HG02970 (cell line): ENCODE measurements around the gene PAM.

Experiments
- ATAC-seq: cut with Tn5 transposase; IDR thresholded peaks from one replicate; pipeline ENCODE4 v1.9.1; 2021; ENCODE audit warnings: mild to moderate bottlenecking, moderate library complexity, moderate number of reproducible peaks; ENCODE audit not compliant: unreplicated experiment, low FRiP score

The PAM gene

DNA sequence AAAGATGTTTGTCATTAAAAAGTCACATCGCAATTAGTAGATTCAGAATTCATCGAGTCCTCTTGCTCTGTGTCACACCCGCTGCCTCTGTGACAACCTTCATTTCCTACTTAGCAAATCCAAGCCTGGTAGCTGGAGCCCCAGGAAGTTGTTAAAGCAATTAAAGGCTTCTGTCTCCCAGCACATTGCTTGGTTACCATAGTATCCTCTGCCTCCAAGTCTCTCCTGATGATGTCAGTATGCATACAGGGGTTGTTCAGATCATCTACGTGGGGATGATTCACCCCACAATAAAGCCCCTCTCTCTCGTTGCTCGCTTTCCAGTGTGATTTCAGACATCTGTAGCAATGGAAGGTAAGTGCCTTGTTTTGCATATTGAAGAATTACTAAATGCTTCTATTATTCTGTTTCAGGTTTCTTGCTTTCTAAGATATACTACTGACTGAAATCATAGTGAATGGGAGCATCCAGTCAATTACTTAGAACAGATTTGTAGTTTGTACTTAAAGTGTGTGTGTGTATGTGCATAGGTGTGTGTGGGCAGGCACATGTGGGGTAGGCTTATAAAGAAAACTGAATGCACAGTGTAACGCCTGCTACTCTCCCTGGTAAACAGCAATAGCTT is 52.9 kb downstream of the PAM start:
- ATAC-seq, result no peak

DNA sequence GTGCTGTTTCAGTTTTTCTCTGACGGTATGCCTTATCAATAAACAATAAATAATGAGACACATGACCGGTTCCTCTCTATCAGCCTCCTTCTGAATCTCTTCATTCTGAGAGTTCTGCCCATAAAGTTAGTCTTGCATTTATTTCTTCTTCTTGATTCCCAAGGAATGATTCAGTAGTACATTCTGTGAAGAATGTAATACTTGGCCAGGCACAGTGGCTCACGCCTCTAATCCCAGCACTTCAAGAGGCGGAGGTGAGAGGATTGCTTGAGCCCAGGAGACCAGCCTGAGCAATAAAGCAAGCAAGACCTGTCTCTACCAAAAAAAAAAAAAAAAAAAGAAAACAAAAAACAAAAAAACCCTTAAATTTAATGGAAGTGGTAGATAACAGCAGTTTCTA is 53.9 kb downstream of the PAM start:
- ATAC-seq, result no peak

DNA sequence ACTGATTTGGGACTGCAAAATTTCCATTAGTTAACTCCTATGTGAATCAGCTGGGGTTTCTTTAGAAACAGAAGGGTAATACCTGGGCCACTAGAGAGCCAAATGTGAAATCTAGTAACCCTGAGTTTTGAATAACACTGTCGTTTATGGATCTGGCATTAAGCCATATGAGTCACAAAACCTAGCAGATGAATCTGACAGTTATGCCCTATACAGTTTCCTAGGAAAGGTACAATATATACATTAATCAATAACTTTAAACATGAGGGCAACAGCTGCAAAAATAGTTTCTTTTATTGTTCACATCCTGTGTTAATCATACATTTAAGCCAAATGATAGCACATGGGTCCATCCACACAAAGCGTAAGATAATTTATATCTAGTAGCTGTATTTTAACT is 56.9 kb downstream of the PAM start:
- no peak for ATAC-seq

DNA sequence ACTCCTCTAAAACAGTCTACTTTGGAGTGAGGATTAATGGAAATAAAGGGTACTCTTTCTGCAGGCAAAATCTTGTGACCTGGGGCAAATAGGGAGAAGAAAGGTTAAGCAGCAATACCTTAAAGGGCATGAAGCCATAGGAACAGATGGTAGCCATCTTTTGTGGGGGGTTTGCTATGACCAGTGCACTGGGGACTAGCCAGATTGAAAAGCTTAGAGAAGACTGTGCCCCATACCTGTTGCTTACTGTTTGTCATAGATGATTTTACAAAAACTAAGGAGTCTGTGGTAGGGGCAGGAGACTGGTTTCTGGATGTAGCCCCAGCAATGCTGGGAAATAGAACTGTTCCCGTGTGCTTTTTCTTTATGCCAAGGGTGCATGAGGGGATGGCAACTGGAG is 58.6 kb downstream of the PAM start:
- no peak for ATAC-seq

DNA sequence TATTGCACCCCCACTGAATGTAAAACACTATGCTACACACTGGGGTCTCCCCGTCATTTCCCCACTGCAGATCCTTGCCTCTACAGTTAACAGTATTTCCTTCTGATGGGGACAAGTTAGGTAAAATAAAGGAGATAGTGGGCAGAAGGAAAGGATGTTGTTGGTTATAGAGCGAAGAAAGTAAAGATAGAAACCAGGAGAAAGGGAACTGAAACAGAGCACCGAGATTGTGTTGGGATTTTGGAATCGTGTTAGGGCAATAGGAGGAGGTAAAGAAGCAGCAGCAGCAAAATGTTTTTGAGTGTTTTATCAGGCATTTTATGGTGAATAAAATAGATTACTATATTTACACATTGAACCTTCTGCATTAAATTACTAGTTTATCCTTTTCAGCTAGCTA is 60.0 kb downstream of the PAM start:
- no peak for ATAC-seq

DNA sequence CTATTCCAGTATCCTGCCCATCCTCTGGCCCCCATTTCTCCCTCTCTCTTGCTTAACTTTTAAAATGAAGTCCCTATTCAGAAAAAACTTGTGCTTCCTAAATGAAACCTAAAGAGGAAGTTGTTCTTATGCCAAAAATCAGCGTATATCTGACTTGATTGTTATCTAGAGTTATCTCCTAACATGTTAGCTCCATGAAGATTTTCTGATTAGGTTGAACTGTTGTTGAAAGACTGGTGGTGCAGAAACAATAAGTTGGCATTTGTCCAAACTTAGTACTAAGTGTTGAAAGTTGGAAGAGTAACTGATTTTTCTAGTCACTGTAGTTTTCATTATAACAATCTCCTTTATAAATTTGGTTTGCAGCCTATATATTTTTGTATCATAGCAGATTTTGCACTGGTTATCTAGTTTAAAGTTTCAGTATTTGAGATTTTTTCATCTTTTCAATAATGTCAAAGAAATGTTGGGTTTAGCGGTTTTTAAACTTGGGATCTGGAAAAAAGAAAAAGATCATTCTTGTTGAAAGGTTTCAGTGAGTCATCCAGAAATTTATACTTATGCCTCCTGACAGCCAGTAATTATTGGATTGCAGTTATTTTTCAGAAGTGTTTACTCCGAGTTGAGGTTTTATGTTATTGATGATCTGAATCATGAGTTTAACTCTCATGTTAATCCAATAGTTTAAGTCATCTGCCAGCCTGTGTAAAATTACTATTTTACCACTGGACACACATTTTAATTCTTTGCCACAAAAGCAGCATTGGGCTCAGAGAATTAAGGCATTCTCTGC is 60.6 kb downstream of the PAM start:
- ATAC-seq, result no peak

DNA sequence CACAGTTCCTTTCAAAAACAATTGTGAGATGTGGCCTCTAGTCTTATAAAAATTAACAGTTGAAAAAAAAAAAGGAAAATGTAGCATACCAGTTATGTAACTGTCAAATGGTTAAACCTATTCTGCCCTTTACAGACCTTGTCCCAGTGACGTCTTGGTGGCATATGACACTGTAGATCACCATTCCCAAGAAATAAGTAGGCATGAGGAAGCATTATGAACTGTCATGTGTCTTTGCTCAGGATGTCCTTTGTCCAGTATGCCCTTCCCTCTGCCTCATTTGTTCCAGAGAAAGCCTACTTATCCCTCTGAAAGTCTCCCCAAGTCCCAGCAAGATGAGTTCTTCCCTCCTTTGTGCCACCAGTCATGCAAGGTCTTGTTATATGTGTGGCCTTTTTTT is 63.2 kb downstream of the PAM start:
- ATAC-seq, result no peak

DNA sequence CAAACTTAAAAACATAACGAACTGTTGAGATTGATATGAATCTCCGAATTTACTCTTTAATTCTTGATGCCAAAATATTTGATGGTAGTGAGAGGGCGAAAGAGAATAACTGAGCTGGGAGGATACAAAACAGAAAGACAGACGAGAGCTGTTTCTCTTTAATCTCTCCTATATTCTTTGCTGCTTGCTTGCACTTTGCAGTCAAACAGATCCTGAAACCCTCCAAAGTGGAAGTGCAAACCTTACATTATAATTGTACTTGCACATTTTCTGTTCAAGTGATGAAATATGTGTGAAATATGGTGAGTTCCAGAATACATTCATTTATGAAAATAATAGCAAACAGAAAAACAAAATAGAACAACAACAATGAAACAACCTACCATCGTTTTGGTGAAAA is 63.8 kb downstream of the PAM start:
- ATAC-seq, result no peak

DNA sequence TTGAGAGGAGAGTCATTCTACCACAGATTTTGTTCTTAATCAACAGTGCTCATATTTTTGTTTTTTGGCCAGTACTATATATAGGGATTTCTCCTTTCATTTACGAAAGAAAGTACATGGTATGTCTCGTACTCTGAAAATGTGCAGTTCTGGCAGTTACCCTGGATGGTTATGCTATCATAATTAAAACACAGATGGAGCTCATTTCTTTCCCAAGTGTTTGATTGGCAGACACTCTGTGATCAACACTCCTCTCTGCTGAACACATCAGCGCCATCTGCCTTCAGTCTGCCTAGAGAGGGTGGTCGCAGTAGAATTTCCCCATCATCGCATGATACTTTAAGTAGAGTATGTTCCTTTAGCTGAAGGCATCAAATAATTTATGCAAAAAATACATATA is 64.5 kb downstream of the PAM start:
- no peak for ATAC-seq

DNA sequence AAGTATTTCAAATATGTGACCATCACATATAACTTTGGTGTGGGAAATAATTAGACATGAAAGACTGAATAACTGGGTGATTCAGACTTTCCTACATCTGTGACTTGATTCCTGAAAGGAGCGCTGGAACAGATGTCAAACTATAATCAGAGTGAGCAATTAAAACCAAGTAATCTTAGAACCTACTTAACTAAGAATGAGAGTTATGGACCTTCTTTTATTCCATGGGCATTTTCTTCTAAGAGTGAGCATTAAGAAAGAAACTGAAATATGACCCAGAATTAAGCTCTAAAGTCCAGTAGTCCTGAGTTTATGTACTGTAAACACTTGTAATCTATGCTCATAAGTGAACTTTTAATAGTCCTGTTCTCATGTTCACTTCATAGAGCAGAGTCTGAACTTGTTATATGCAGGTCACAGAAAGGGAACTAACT is 68.4 kb downstream of the PAM start:
- no peak for ATAC-seq

DNA sequence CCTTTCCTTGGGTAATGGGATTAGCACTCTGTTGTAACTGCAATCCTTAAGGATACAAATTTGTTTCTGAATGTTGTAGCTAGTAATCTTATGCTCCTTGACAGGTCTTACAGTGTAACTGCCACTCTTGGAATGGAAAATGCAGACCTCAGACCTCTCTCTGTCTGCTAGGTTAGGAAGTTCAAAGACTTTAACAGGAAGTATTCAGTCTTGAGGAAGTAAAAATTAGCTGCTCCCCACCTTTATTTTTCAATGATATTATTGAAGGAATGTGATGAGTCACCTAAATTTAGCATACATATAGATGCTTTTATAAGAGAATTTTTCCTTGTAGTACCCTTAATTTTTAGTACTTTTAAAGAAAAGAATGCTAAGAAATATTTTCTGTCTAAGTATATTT is 71.5 kb downstream of the PAM start:
- no peak for ATAC-seq

DNA sequence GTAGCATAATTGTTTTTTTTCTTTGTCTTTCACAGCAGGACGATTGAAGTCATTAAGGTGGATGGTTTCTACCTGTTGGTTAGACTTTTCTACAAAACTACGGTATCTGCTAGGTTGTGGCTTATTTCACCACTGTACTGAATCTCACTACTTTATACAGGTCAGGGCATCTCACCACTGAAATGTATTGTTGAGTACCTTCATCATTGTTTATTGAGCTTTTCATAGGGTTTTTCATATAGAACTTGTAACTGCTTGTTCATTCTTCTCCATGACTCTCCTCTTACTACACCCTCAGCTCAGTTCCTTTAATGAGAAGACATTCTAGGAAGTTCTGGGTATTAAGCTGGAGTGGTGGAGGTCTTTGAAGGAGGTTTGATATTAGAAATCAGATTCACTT is 75.1 kb downstream of the PAM start:
- no peak for ATAC-seq

DNA sequence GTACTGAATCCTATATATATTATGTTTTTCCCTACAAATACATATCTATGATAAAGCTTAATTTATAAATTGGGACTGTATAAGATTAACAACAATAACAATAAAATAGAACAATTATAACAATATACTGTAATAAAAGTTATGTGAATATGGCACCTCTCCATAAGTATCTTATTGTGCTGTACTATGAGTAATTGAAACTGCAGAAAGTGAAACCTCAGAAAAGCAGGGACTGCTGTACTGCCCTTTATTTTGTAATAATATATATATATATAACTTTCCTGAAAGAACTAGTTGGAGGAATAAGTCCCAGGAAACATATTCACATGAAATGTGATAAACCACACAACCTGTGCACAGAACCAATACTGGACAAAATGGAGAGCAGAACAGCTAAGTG is 77.3 kb downstream of the PAM start:
- no peak for ATAC-seq

DNA sequence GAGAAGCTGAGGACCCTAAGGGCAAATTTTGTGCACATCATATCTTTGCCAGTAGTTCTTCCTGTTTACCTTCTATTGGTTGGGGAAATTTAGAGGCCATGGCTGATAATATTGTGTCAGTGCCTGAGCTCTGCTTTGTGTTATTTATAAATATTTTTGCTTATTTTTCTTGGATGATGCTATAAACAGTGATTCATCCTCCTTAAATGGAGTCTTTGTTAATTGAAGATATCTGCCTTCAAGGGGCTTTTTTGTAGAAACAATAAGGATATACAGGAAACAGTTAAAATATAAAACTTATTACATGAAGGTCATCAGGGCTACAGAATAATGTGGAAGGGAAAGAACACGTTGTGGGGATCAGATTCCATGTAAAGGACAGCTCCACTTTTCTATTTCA is 78.0 kb downstream of the PAM start:
- no peak for ATAC-seq

DNA sequence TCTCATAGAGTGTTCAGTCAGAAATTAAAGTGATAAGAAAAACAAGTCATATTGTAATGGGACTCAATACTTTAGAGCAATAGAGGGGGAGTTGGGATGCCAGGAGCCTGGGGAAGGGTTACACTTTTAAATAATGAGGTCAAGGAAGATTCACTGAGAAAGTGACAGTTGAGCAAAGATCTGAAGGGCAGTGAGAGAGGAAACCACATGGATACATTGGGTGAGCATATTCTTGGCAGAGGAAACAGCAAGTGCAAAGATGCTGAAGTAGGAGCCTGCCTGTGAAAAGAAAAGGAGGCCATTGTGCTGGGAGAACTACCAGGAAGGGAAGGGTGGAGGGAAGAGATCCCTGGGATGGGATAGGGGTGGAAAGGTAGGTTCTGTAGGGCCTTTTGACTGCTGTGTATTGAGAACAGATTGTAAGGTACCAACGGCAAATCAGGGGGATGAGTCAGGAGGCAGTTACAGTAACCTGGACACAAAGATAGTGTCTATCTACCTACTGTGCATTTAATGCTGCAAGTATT is 79.4 kb downstream of the PAM start:
- ATAC-seq, result no peak

DNA sequence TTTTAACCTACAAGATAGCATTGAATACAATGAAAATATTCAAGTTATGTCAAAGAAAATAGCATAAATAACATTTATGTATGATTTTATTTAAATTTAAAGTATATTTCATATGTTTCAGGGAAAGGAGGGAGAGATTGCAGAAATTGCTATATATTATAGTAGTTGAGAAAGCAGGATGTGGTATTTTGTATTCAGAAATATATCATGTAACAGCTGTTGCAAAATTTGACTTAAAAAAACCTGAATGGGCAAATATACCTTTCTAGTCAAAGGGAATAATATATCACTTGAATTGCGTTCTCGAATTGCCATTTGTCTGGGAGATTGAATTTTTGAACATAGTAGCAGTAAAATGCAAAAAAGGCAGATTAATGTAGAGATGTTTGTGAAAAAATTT is 80.6 kb downstream of the PAM start:
- ATAC-seq, result no peak

DNA sequence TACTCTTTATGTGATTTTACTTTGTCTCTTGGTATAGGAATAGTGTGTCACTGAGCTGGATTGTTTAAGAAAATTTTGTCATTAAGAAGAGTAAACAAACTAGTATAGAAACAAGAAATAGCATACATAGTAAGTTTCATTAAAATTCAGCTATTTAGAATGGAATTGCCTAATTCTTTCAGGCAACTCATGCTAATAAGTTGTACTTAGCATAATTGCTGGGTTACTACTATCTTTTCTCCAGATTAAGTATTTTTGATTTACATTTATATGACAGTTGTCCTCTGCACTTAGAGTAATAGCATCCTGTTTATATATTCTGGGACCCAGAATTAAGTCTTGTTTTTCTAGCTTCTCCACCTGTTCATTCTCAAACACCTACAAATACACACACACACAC is 85.9 kb downstream of the PAM start:
- ATAC-seq, result no peak

DNA sequence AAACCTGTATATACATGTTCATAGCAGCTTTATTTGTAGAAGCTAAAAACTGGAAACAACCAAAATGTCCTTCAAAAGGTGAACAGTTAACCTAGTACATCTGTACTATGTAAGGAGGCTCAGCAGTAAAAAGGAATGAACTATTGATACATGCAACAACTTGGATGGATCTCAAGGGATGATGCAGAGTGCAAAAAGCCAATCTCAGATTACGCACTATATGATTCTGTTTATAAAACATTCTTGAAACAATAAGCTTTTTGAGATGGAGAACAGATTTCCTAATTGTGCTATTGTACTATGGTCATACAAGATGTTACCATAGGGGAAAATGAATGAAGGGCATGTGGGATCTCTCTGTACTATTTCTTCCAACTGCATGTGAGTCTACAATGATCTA is 88.9 kb downstream of the PAM start:
- no peak for ATAC-seq

DNA sequence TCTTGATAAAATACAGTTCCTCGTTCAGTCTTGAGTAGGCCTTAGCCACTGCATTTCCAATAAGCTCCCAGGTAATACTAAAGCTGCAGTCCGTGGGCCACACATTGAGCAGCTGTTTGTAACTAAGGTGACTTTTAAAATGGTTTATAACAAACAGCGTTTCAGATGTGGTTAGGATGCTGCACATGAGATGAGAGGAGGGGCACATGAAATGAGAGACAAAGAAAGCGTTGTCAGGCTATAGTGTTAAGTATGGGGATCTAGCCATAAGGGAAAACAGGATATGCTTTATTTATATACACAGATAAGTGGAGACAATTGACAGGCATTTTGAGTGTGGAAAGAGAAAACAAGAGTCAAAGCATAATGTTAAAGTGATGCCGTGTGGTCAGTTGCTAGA is 89.9 kb downstream of the PAM start:
- ATAC-seq, result no peak

DNA sequence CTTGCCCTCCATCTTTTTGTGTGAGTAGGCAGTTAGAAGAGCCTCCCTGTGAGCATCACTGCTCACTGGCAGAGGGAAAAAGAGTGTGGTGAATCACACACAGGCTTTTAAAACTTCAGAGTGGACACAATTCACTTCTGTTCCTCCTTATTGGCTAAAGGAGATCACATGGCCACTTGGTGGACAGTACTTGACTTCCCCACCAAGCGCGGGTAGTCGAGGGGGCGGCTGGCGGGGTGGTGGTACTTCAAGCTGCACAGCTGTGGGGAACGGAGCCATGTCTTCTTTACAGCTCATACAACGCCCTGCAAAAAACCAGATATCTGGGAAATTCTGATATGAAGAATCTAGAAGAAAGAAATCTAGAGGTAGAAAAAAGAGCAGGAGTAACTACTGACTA is 95.4 kb downstream of the PAM start:
- no peak for ATAC-seq

DNA sequence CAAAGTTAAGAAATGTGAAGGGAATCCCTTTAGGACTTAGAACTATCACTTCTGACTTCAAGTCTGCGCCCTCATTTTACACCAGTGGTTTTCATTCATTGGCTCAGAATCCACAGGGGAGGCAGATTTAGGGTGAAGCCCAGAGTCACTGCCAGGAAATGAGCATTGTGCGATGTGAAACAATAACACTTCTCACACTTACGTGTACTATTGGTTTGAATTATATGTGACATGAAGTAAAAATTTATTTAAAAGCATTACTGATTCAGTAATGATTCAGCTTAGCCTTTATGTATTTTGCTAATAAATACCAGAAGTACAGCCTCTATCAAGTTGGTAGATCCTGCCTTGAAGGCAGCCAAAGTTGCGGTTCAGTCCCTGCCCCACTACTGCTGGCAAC is 98.6 kb downstream of the PAM start:
- ATAC-seq, result no peak

DNA sequence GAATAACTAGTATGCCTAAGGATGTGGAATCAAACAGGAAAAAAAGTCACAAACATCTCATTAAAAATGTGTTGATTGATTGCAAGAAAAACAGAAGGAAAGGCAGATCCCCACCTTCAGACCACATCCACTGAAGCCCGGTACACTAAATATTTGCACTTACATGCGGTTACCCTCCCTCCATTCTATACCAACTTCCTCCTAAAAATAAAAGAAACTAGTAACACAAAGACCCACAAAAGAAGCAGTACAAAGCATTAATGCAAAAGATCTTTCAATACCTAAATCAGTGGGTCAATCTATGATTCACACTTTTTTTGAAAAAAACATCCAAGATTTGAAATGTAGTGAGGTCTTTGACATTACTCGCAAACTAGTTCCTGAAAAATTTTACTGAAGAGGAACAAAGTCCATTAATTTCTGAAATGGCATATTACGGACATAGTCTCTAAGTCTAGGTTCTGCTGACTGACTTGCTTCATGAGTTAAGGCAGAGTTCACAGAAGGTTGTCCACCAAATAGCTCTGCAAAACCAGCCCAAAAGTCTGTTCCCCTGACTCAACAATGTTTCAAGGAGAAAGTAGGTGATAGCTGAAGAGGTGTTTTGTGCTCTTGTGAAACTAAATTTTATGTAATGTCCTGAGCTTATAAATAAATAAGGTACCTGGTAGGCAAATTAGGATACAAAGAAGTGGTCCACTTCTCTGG is 100.7 kb downstream of the PAM start:
- no peak for ATAC-seq
